Stimulated activated naive B cell treated with anti-CD40 and anti-IgM and Interleukin-4, amounts not matched to agents 10 μg/mL and 1 μg/mL and 100 μg/mL, for 72 hours (primary cell): ENCODE data around the gene ASCL5.

Source experiments
- ATAC-seq, 2 donors: fragments of 150-1000 bp; cut with Tn5 transposase; replicated peaks; 2 replicates each; pipeline ENCODE4 v1.10.0; 2021; ENCODE audit warnings: moderate library complexity in 1 of 2
- DNase-seq: peaks from one replicate; pipeline ENCODE4 v3.0.0; 2021
- H3K27ac Mint-ChIP-seq: one replicate; pipeline ENCODE4 v1.8.0; 2022; ENCODE audit warnings: mild to moderate bottlenecking, mixed read lengths
- H3K27me3 Mint-ChIP-seq, 2 donors: one replicate each; pipeline ENCODE4 v1.8.0; 2022; ENCODE audit warnings: mixed read lengths in 2 of 2
- H3K36me3 Mint-ChIP-seq, 2 donors: one replicate each; pipeline ENCODE4 v1.8.0; 2022; ENCODE audit warnings: mixed read lengths in 2 of 2, mild to moderate bottlenecking in 1 of 2
- H3K4me1 Mint-ChIP-seq, 2 donors: one replicate each; pipeline ENCODE4 v1.8.0; 2022; ENCODE audit warnings: mixed read lengths in 2 of 2, mild to moderate bottlenecking in 1 of 2
- H3K4me3 Mint-ChIP-seq, 2 donors: one replicate each; pipeline ENCODE4 v1.8.0; 2022; ENCODE audit warnings: mild to moderate bottlenecking in 2 of 2, mixed read lengths in 2 of 2, moderate library complexity in 1 of 2
- H3K9me3 Mint-ChIP-seq, 2 donors: one replicate each; pipeline ENCODE4 v1.8.0; 2022; ENCODE audit warnings: mixed read lengths in 2 of 2, mild to moderate bottlenecking in 1 of 2

Gene ASCL5

DNA sequence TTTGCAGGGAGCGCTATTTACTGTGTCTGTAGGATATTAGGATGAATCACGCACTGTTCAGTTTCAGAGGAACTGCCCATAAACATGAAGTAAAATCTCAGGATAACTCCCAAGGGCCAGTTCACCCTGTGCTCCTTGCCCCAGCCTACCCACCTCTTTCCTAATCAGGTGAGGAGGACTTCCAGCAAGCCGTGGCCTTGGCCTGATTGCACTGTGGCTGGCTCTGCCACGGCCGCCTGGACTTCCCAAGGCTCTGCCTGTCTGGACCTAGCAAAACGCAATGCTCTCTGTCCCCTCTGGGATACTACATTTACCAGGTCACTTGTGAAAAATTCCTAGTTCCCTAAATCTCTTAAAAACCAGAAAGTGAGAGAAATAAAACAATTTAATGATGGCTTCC, 7.4 kb upstream of the ASCL5 start:
- ATAC-seq (no peak), DNase-seq (no peak)
- peaks cover 20 to 43% of the 10 kb centered on the region in 2 donors for H3K36me3 Mint-ChIP-seq
- no peaks in the 10 kb centered on the region for H3K27me3 Mint-ChIP-seq
- no peak overlapping the region for H3K27ac Mint-ChIP-seq
- H3K4me3 Mint-ChIP-seq, result no peak overlapping the region
- peaks cover 1 to 8% of the 10 kb centered on the region in 2 donors for H3K9me3 Mint-ChIP-seq
- no peaks in the 10 kb centered on the region for H3K4me1 Mint-ChIP-seq

DNA sequence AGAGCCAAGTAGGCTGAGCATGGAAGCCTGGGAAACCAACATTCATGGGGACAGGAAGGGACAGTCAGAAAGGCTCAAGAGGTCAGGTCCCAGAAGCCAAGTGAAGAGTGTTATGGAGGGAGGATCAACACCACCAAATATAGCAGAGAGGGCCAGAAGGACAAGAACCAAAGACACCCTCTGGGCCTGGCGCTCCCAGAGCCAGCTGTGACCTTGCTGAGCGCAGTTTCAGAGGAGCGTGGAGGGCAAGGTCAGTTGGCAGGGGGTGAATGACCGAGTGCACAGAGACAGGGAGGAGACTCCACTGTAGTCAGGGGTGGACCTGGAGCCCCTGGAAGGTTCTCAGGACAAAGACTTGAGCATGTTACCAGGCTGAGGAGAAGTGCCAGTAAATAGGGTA, 4.4 kb upstream of the ASCL5 start:
- Mint-ChIP-seq H3K36me3 (peaks cover 14 to 36% of the 10 kb centered on the region in 2 donors), H3K27ac (no peak overlapping the region), H3K4me1 (no peaks in the 10 kb centered on the region), H3K9me3 (peaks cover 1 to 8% of the 10 kb centered on the region in 2 donors), H3K4me3 (no peak overlapping the region), H3K27me3 (no peaks in the 10 kb centered on the region)
- no peak for ATAC-seq
- no peak for DNase-seq

DNA sequence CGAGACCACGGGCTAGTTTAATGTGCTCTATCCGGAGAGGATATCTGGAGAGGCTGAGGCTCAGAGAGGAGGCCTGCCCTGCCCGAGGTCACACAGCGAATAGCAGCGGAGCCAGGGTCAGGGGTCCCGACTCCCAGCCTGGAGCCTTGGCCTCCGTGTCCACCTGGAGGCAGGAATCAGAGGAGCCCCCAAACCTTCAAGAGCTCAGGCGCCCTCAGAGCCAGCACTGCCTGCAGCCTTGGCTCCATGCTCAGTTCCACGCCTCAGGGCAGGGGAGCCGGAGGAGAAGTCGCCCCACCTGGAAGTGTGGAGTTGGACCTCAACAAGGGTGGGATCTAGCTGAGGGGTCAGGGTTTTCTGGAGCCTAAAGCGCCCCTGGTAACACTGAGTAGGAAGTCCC, 2.0 kb upstream of the ASCL5 start:
- no peaks in the 10 kb centered on the region for H3K4me1 Mint-ChIP-seq
- no peak overlapping the region for H3K27ac Mint-ChIP-seq
- peaks cover 1 to 8% of the 10 kb centered on the region in 2 donors for H3K9me3 Mint-ChIP-seq
- ATAC-seq (no peak), DNase-seq (no peak)
- peaks cover 7 to 17% of the 10 kb centered on the region in 2 donors for H3K36me3 Mint-ChIP-seq
- peaks cover 3 to 8% of the 10 kb centered on the region in 2 donors for H3K27me3 Mint-ChIP-seq
- H3K4me3 Mint-ChIP-seq, result no peak overlapping the region

DNA sequence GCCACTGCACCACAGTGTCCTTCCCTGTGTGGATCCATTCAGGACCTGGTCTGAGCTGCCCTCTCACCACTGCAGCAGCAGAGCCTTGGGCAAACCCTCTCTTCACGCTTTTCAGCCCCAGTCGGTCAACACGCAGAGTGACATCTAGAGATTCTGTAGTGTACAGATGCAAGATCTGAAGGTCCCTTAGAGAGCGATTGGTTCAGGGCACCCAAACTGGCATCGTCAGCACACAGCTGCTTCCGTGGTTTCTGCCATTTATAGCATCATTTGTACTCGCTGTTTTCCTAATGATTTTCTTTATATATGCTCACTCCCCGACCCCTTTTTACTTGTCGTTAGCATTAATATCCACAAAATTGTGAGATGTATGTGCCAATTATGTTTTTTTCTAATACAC, 1.5 kb upstream of the ASCL5 start:
- Mint-ChIP-seq H3K4me3 (no peak overlapping the region), H3K27me3 (peaks cover 3 to 8% of the 10 kb centered on the region in 2 donors), H3K27ac (no peak overlapping the region), H3K4me1 (no peaks in the 10 kb centered on the region), H3K36me3 (peaks cover 6 to 14% of the 10 kb centered on the region in 2 donors), H3K9me3 (peaks cover 1 to 8% of the 10 kb centered on the region in 2 donors)
- ATAC-seq (no peak), DNase-seq (no peak)

DNA sequence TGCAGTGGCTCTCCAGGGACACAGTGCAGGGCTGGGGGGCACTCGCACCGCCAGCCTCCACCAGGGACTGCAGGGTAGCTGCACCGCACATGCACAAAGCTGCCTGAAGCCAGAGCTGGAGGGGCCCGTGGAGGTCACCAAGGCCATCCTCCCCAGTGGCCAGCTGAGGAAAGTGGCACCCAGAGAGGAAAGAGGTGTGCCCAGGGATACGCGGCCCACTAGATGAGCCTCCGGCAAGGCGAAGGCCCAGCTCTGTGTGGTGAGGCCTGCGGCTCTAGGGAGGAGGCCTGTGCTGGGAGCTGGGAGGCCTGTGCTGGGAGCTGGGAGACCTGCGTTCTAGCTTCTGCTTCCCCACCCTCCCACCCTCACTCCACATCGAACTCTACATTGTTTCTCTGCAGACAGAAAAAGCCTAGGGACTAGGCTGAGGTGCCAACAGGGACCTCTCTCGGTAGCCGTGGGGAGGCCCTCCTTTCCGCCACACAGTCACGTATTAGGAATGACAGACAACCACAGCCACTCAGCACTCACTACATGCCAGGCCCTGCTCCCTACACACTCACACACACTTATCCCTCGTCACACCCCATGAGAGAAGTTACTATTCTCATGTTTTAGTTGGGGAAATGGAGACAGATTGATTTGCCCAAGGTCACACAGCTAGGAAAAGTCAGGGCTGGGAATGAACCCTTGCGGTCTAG, 921 bp upstream of the ASCL5 start:
- peaks cover 1 to 8% of the 10 kb centered on the region in 2 donors for H3K9me3 Mint-ChIP-seq
- peaks cover 6 to 9% of the 10 kb centered on the region in 2 donors for H3K36me3 Mint-ChIP-seq
- peaks cover 3 to 8% of the 10 kb centered on the region in 2 donors for H3K27me3 Mint-ChIP-seq
- no peaks in the 10 kb centered on the region for H3K4me1 Mint-ChIP-seq
- H3K27ac Mint-ChIP-seq, result no peak overlapping the region
- DNase-seq, result no peak
- ATAC-seq, result no peak
- H3K4me3 Mint-ChIP-seq, result no peak overlapping the region

DNA sequence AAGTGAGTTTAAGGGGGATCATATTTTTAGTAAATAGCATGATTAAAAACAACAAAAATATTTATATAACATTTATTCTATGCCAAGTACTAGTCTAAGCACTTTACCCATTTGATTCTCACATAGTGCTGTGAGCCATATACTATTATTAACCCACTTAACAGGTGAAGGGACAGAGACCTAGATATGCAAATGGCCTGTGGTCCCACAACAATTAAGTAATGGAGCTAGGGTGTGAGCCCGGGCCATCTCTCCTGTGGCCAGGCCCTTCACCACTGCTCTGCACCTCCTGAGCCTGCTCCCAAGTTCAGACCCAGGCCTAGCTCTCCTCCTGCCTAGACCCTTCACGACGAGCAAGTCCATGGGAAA, 537 bp downstream of the ASCL5 start:
- Mint-ChIP-seq H3K9me3 (peaks cover 1 to 3% of the 10 kb centered on the region in 2 donors), H3K4me1 (no peaks in the 10 kb centered on the region), H3K36me3 (no peaks in the 10 kb centered on the region), H3K27ac (no peak overlapping the region), H3K27me3 (peaks cover 3 to 8% of the 10 kb centered on the region in 2 donors), H3K4me3 (no peak overlapping the region)
- DNase-seq (no peak), ATAC-seq (no peak)

DNA sequence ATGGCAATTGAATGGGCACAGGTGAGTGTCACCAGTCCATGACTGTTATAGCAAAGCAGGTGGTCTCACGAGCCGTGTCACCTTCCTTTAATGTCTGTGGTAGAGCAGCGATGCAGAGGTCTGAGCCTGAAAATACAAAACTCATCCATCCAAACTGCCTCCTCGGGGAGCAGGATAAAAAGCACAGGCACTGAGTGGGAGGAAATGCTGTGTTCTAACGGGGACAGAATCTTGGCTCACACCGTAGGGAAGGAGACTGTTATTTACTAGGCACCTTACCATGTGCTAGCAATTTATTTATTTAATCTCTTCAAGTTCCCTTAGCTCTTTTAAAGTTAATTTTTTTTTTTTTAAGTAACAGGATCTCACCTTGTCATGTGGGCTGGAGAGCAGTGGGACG, 1.2 kb downstream of the ASCL5 start:
- Mint-ChIP-seq H3K4me3 (no peak overlapping the region), H3K27me3 (peaks cover 3 to 8% of the 10 kb centered on the region in 2 donors), H3K27ac (no peak overlapping the region)

DNA sequence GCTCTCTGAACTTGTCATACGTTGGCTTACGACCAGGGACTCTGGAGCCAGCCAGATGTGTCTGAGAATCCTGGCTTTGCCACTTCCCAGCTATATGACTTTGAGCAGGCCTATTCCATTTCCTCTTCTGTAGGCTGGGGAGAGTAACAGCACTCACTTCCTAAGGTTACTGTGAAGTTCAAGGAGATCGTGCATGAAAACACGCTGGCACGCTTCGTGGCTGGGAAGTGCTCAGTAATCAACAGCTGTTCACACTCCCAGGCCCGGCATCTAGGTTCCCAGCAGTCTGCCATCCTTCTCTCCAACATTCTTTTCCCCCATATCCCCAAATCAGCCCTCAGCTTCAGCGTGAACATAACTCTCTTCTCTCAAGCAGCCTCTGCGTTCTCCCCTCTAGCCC, 2.0 kb downstream of the ASCL5 start:
- ATAC-seq, result no peak
- H3K27ac Mint-ChIP-seq, result no peak overlapping the region
- peaks cover 0 to 4% of the 10 kb centered on the region in 2 donors for H3K4me1 Mint-ChIP-seq
- DNase-seq, result no peak
- peaks cover 3 to 8% of the 10 kb centered on the region in 2 donors for H3K27me3 Mint-ChIP-seq
- no peak overlapping the region for H3K4me3 Mint-ChIP-seq
- H3K36me3 Mint-ChIP-seq, result no peaks in the 10 kb centered on the region
- peaks cover 0 to under 1% of the 10 kb centered on the region in 2 donors for H3K9me3 Mint-ChIP-seq

More for the DNA sequence above, 1.2 kb downstream of the ASCL5 start:
- no peak for ATAC-seq
- peaks cover 1 to 3% of the 10 kb centered on the region in 2 donors for H3K9me3 Mint-ChIP-seq
- no peaks in the 10 kb centered on the region for H3K4me1 Mint-ChIP-seq
- no peak for DNase-seq
- H3K36me3 Mint-ChIP-seq, result no peaks in the 10 kb centered on the region

DNA sequence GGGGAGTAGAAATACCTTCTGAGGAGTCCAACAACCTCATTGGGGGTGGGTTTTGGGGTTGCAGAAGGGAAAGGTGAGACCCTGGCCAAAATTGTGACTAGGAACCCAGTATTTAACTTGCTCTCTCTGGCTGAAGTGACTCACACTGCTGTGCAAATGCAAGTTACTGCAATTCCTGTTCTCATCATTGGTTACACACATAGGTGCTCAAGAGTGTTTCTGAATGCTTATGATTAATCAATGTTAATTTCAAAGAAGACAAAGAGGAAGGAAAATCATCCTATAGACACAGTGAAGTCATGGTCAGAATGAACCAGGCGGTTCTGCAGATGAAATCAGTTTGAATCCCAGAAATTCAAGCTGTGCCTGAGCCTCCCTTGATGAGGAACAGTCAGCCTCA, 3.1 kb downstream of the ASCL5 start:
- Mint-ChIP-seq H3K4me1 (peaks cover 2 to 9% of the 10 kb centered on the region in 2 donors), H3K27me3 (peaks cover 3 to 8% of the 10 kb centered on the region in 2 donors), H3K9me3 (no peaks in the 10 kb centered on the region), H3K4me3 (no peak overlapping the region), H3K27ac (no peak overlapping the region), H3K36me3 (no peaks in the 10 kb centered on the region)
- DNase-seq (no peak), ATAC-seq (no peak)

DNA sequence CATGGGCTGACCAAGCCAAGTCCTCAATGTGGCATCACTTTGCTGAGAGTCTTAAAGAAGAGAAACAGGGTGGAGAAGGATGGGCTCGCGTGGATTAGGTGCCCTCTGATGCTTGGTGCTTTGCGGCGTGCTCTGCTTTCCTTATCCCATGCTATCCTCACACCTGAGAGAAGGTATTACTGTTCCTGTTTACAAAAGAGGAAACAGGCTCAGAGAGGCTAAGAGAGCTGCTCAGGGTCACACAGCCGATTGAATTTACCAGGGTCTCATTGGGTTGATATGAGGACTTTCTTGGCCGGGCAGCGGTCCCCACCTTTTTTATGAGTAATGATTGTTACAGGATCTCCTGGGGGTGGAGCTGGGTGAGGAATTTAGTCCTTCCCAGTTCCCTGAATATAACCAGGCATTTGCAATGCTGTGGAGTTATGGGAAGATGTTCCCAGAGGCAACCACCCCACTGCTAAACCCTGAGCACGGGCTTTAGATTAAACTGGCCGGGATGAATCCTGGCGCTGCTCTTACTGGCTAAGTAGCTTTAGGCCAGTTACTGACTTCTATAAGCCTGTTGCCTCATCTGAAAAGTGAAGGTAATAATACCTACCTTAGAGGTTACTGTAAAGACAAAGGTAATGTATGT, 4.5 kb downstream of the ASCL5 start:
- Mint-ChIP-seq H3K4me1 (peaks cover 2 to 9% of the 10 kb centered on the region in 2 donors), H3K27me3 (peaks cover 6 to 8% of the 10 kb centered on the region in 2 donors), H3K36me3 (no peaks in the 10 kb centered on the region), H3K27ac (no peak overlapping the region), H3K4me3 (no peak overlapping the region), H3K9me3 (no peaks in the 10 kb centered on the region)
- ATAC-seq (no peak), DNase-seq (no peak)

DNA sequence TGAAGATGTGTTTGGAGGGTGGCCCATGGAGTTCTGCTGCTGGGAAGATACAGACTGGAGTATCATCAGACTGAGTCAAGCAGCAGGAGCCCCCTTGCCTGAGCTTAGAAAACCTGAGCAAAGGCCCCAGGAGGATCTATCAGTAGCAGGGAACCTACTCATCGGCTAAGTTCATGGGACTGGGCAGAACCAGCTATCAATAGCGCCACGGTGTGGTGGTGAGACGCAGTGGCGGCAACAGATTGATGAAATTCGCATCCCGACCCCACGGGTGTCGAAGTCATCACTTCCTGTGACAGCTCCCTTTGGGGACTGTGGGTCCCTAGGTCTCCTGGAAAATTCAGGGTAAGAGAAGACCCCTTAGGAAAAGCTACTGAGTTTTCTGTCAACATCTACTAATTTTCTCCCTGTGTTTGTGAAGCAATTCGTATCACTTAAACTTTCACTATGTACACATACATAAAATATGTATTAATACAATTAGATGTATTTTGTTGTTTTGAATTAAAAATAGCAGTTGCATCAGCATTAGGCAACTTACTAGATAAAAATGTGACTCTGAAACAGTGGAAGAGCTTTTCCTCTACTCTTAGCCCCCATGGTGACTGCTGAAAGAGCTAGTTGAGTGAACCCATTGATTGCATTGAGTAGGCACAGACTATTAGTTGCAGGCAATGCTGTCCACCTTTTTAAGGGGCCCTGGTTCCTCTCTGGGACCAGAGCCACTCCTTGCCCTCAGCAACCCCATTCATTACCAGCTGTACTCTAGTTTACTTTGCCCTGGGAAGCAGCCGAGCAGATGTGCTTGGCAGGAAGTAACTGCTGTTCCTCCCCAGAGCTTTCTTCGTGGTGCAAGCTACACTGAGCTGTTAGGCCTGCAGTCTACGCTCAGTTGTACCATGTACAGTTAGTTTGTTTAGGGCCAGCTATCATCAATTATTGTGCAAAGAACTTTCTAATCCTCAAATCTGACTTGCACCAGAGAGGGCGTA, 7.5 kb downstream of the ASCL5 start:
- H3K4me1 Mint-ChIP-seq, result peaks cover 3 to 13% of the 10 kb centered on the region in 2 donors
- no peaks in the 10 kb centered on the region for H3K9me3 Mint-ChIP-seq
- H3K27ac Mint-ChIP-seq, result no peak overlapping the region
- no peak overlapping the region for H3K4me3 Mint-ChIP-seq
- DNase-seq, result peak; percentile 9
- peaks cover 18 to 23% of the 10 kb centered on the region in 2 donors for H3K27me3 Mint-ChIP-seq
- no peaks in the 10 kb centered on the region for H3K36me3 Mint-ChIP-seq
- ATAC-seq, result peak; percentile 38 to 49

DNA sequence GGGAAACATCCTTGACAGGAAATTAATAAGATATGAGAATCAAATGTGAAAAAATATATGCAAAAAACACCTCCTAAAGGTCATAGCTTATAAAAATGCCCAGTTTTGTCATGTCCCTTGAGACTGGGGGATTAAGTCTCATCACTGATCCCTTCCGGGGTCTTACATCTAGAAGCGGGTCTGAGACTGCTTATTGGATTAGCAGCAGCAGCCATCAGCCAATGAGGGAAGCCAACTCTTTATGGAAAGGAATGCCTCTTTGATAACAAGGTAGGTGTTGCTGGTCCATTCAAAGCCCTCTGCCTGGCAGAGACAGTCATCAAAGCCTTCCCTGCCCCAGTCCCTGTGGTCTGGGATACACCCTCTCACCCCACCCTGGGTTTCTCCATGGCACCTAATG, 10.9 kb downstream of the ASCL5 start:
- H3K36me3 Mint-ChIP-seq, result no peaks in the 10 kb centered on the region
- ATAC-seq (no peak), DNase-seq (no peak)
- H3K9me3 Mint-ChIP-seq, result no peaks in the 10 kb centered on the region
- H3K4me3 Mint-ChIP-seq, result no peak overlapping the region
- no peak overlapping the region for H3K27ac Mint-ChIP-seq
- peaks cover 32 to 48% of the 10 kb centered on the region in 2 donors for H3K27me3 Mint-ChIP-seq
- peaks cover 5 to 19% of the 10 kb centered on the region in 2 donors for H3K4me1 Mint-ChIP-seq

DNA sequence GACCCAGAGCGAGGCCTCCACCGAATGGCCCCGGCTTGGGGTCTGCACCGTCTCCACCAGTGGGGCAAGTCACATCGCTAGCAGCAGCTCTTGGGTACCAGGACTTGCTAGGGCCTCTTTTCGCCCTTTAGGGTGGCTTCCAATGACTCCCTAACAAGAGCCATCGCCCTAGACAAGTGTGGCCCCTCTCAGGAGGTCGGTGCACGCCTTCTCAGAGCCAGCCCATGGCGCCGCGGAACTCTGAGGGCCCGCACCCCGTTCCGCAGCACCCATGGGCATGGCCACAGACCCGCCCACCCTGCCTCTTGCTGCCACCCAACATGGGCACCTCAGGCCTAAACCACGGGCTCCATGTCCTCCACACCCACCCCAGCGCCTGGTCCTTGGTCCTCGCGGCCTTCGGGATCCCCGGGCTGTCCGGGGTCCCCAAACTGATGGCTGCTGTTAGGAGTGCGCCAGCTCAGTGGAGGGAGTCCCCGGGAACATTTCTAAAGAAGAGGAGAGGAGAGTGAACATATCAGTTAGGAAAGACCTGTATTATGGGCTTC, 11.5 kb downstream of the ASCL5 start:
- peaks cover 32 to 48% of the 10 kb centered on the region in 2 donors for H3K27me3 Mint-ChIP-seq
- ATAC-seq (no peak), DNase-seq (no peak)
- no peaks in the 10 kb centered on the region for H3K9me3 Mint-ChIP-seq
- no peak overlapping the region for H3K4me3 Mint-ChIP-seq
- no peak overlapping the region for H3K27ac Mint-ChIP-seq
- peaks cover 5 to 19% of the 10 kb centered on the region in 2 donors for H3K4me1 Mint-ChIP-seq
- H3K36me3 Mint-ChIP-seq, result no peaks in the 10 kb centered on the region
